Measurements from ENCODE around the gene CLDN9. TPM values are rescaled to one million over a fixed set of nuclear protein-coding genes. Genes with fewer than 3 reads are reported as not detected.

The CLDN9 gene
- total and polyA plus RNA-seq, 9 of the 15 experiments (the other 6 are each of a cell fraction or from before 2014, with no cell fraction given) = 0.12 to 0.44 (median 0.22) TPM; not detected in 4

DNA sequence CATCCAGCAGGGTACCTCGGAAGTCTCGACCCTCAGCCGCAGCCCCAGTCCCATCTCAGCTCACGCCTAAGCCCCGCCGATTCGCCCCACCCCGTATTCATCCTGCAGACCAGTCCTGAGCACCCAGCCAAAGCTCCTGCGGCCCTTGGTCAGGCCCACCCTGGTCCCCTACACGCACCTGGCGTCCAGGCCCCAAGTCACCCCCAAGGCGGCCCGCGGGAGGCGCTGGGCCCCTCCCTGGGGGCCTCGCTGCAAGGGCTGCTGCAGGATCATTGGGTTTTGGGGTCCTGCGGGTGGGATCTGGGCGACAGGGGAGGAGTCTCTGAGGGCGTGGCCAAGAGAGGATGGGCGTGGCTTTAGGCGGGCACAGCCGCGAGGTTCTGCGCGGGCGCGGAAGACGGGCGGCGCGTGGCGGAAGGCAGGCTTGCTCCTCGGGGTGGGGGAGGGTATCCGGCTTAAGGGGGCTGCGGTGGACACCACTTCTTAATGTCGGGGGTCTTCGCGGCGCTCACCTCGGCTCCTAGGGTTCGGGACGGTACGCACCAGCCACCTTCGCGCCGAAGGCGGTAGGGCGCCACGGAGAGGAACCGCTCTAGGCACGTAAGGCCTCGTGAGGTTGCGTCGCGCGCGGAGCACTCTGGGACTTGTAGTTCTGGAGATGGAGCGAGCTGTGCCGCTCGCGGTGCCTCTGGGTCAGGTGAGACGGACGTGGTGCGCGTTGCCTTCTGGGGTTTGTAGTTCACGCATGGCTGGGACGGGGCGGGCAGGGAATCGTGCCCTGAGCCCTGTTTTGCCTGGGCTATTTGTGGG lies 11.2 kb downstream of the CLDN9 start, which contains the start of the genes HCFC1R1 and THOC6 (continued):
- no peak for TF ChIP-seq ZNF23 (CRISPR knock-in tag; IDR thresholded peaks at IDR 0.05)
- TF ChIP-seq, protein P1, sequence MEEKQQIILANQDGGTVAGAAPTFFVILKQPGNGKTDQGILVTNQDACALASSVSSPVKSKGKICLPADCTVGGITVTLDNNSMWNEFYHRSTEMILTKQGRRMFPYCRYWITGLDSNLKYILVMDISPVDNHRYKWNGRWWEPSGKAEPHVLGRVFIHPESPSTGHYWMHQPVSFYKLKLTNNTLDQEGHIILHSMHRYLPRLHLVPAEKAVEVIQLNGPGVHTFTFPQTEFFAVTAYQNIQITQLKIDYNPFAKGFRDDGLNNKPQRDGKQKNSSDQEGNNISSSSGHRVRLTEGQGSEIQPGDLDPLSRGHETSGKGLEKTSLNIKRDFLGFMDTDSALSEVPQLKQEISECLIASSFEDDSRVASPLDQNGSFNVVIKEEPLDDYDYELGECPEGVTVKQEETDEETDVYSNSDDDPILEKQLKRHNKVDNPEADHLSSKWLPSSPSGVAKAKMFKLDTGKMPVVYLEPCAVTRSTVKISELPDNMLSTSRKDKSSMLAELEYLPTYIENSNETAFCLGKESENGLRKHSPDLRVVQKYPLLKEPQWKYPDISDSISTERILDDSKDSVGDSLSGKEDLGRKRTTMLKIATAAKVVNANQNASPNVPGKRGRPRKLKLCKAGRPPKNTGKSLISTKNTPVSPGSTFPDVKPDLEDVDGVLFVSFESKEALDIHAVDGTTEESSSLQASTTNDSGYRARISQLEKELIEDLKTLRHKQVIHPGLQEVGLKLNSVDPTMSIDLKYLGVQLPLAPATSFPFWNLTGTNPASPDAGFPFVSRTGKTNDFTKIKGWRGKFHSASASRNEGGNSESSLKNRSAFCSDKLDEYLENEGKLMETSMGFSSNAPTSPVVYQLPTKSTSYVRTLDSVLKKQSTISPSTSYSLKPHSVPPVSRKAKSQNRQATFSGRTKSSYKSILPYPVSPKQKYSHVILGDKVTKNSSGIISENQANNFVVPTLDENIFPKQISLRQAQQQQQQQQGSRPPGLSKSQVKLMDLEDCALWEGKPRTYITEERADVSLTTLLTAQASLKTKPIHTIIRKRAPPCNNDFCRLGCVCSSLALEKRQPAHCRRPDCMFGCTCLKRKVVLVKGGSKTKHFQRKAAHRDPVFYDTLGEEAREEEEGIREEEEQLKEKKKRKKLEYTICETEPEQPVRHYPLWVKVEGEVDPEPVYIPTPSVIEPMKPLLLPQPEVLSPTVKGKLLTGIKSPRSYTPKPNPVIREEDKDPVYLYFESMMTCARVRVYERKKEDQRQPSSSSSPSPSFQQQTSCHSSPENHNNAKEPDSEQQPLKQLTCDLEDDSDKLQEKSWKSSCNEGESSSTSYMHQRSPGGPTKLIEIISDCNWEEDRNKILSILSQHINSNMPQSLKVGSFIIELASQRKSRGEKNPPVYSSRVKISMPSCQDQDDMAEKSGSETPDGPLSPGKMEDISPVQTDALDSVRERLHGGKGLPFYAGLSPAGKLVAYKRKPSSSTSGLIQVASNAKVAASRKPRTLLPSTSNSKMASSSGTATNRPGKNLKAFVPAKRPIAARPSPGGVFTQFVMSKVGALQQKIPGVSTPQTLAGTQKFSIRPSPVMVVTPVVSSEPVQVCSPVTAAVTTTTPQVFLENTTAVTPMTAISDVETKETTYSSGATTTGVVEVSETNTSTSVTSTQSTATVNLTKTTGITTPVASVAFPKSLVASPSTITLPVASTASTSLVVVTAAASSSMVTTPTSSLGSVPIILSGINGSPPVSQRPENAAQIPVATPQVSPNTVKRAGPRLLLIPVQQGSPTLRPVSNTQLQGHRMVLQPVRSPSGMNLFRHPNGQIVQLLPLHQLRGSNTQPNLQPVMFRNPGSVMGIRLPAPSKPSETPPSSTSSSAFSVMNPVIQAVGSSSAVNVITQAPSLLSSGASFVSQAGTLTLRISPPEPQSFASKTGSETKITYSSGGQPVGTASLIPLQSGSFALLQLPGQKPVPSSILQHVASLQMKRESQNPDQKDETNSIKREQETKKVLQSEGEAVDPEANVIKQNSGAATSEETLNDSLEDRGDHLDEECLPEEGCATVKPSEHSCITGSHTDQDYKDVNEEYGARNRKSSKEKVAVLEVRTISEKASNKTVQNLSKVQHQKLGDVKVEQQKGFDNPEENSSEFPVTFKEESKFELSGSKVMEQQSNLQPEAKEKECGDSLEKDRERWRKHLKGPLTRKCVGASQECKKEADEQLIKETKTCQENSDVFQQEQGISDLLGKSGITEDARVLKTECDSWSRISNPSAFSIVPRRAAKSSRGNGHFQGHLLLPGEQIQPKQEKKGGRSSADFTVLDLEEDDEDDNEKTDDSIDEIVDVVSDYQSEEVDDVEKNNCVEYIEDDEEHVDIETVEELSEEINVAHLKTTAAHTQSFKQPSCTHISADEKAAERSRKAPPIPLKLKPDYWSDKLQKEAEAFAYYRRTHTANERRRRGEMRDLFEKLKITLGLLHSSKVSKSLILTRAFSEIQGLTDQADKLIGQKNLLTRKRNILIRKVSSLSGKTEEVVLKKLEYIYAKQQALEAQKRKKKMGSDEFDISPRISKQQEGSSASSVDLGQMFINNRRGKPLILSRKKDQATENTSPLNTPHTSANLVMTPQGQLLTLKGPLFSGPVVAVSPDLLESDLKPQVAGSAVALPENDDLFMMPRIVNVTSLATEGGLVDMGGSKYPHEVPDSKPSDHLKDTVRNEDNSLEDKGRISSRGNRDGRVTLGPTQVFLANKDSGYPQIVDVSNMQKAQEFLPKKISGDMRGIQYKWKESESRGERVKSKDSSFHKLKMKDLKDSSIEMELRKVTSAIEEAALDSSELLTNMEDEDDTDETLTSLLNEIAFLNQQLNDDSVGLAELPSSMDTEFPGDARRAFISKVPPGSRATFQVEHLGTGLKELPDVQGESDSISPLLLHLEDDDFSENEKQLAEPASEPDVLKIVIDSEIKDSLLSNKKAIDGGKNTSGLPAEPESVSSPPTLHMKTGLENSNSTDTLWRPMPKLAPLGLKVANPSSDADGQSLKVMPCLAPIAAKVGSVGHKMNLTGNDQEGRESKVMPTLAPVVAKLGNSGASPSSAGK (IDR thresholded peaks at IDR 0.05) = peak; percentile 82
- TF ChIP-seq, protein P2, sequence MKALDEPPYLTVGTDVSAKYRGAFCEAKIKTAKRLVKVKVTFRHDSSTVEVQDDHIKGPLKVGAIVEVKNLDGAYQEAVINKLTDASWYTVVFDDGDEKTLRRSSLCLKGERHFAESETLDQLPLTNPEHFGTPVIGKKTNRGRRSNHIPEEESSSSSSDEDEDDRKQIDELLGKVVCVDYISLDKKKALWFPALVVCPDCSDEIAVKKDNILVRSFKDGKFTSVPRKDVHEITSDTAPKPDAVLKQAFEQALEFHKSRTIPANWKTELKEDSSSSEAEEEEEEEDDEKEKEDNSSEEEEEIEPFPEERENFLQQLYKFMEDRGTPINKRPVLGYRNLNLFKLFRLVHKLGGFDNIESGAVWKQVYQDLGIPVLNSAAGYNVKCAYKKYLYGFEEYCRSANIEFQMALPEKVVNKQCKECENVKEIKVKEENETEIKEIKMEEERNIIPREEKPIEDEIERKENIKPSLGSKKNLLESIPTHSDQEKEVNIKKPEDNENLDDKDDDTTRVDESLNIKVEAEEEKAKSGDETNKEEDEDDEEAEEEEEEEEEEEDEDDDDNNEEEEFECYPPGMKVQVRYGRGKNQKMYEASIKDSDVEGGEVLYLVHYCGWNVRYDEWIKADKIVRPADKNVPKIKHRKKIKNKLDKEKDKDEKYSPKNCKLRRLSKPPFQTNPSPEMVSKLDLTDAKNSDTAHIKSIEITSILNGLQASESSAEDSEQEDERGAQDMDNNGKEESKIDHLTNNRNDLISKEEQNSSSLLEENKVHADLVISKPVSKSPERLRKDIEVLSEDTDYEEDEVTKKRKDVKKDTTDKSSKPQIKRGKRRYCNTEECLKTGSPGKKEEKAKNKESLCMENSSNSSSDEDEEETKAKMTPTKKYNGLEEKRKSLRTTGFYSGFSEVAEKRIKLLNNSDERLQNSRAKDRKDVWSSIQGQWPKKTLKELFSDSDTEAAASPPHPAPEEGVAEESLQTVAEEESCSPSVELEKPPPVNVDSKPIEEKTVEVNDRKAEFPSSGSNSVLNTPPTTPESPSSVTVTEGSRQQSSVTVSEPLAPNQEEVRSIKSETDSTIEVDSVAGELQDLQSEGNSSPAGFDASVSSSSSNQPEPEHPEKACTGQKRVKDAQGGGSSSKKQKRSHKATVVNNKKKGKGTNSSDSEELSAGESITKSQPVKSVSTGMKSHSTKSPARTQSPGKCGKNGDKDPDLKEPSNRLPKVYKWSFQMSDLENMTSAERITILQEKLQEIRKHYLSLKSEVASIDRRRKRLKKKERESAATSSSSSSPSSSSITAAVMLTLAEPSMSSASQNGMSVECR (CRISPR knock-in tag; IDR thresholded peaks at IDR 0.05) = peak; percentile 90
- 0 out of 4 replicates have a peak, but pooled peaks of 1 of the 2 experiments have one; percentile 9 for TF ChIP-seq FOXK2 (conservative IDR thresholded peaks at IDR 0.05 in 1 of 2, IDR thresholded peaks at IDR 0.05 in 1 of 2; ENCODE audit: low read depth in 2 of 2)
- TF ChIP-seq MYBL2 (IDR thresholded peaks at IDR 0.05; ENCODE audit: low read depth) = no peak
- no peak for TF ChIP-seq MYBL2 (CRISPR knock-in tag; IDR thresholded peaks at IDR 0.05; ENCODE audit: borderline replicate concordance)
- TF ChIP-seq, protein P3, sequence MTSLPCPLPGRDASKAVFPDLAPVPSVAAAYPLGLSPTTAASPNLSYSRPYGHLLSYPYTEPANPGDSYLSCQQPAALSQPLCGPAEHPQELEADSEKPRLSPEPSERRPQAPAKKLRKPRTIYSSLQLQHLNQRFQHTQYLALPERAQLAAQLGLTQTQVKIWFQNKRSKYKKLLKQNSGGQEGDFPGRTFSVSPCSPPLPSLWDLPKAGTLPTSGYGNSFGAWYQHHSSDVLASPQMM (CRISPR knock-in tag; IDR thresholded peaks at IDR 0.05) = no peak
- TF ChIP-seq ZNF347 (CRISPR knock-in tag; IDR thresholded peaks at IDR 0.05; ENCODE audit: low read depth) = no peak
- no peak for TF ChIP-seq RBM15 (IDR thresholded peaks at IDR 0.05; ENCODE audit: insufficient read depth, low read length)
